Epithelial cell of proximal tubule (primary cell): Measurements from ENCODE around the gene ARHGEF17. TPM values are rescaled to one million over a fixed set of nuclear protein-coding genes. Genes with fewer than 3 reads are reported as not detected.

Experiments used
- DNase-seq: peaks from one replicate; pipeline ENCODE4 v3.0.0-alpha.2; 2011; ENCODE audit warnings: low read depth
- H3K4me3 ChIP-seq: 2 replicates; pipeline ENCODE4 v1.5.1; 2011; ENCODE audit warnings: low read depth, mild to moderate bottlenecking, low read length
- total RNA-seq: library from RNA; depleted of rRNA; stranded (reverse); fragments of >200 nt; gene quantifications from 2 replicates; pipeline ENCODE4 v1.2.3, GENCODE V29; 2015
- TF ChIP-seq, protein P1 (sequence below): conservative IDR thresholded peaks from 2 replicates; pipeline ENCODE4 v1.5.1; 2012; ENCODE audit warnings: low read depth, mild to moderate bottlenecking, low read length

The ARHGEF17 gene
- total RNA-seq, 1 donor from 2014 or later: 26.4 TPM

DNA sequence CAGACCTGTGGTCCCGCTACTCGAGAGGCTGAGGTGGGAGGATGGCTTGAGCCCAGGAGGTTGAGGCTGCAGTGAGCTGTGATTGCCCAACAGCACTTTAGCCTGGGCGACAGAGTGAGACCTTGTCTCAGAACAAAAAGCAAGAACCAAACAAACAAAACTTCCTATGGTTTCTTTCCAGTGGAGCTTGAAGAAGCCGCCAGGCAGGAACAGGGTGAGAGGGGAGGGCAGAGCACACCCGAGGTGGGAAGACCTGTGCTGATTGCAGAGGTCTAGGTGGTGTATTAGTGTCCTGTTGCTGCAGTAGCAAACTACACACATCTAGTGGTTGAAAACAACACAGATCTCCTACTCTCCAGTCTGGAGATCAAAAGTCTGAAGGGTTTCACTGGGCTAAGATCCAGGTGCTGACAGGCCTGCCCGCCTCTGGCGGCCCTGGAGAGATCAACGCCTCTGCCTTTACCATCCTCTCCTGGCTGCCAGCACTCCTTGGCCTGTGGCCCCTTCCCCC lies 10.5 kb downstream of the ARHGEF17 start:
- peak; percentile 58 for DNase-seq

DNA sequence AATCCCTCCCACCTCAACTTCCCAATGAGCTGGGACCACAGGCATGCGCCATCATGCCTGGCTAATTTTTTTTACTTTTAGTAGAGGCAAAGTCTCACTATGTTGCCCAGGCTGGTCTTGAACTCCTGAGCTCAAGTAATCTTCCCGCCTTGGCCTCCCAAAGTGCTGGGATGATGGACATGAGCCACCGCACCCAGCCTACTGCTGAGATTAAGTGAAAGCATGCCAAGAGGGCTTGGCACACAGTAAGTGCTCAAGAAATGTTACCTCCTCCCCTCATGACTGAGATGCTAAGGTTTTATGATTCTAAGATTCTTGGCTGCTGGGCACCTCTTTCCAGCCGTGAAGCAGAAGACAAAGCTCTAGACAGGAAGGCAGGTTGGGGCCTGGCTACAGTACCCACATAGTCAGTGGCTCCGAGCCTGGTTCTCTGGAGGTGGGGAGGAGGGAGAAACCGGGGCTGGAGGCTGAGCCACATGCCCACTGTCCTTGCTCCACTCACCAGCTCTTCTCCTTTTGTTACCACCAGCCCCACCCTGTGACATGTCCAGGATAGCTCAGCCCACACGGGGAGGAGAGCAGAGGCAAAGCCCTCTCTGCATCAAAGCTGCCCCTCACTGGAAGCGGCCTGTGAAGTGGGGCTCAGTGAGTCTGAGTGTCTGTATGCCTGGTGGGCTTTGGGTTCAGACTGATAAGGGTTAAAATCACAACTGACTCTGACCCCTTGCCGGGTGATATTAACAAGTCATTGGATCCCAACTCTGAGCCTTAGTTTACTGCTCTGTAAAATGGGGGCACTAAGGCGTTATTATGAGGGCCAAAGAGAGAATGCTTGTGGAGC lies 12.9 kb downstream of the ARHGEF17 start:
- TF ChIP-seq, protein P1, sequence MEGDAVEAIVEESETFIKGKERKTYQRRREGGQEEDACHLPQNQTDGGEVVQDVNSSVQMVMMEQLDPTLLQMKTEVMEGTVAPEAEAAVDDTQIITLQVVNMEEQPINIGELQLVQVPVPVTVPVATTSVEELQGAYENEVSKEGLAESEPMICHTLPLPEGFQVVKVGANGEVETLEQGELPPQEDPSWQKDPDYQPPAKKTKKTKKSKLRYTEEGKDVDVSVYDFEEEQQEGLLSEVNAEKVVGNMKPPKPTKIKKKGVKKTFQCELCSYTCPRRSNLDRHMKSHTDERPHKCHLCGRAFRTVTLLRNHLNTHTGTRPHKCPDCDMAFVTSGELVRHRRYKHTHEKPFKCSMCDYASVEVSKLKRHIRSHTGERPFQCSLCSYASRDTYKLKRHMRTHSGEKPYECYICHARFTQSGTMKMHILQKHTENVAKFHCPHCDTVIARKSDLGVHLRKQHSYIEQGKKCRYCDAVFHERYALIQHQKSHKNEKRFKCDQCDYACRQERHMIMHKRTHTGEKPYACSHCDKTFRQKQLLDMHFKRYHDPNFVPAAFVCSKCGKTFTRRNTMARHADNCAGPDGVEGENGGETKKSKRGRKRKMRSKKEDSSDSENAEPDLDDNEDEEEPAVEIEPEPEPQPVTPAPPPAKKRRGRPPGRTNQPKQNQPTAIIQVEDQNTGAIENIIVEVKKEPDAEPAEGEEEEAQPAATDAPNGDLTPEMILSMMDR: no peak
- DNase-seq: no peak
- no peak overlapping the region for H3K4me3 ChIP-seq

More for the DNA sequence above, 10.5 kb downstream of the ARHGEF17 start:
- no peak overlapping the region for H3K4me3 ChIP-seq
- TF ChIP-seq, protein P1: no peak

DNA sequence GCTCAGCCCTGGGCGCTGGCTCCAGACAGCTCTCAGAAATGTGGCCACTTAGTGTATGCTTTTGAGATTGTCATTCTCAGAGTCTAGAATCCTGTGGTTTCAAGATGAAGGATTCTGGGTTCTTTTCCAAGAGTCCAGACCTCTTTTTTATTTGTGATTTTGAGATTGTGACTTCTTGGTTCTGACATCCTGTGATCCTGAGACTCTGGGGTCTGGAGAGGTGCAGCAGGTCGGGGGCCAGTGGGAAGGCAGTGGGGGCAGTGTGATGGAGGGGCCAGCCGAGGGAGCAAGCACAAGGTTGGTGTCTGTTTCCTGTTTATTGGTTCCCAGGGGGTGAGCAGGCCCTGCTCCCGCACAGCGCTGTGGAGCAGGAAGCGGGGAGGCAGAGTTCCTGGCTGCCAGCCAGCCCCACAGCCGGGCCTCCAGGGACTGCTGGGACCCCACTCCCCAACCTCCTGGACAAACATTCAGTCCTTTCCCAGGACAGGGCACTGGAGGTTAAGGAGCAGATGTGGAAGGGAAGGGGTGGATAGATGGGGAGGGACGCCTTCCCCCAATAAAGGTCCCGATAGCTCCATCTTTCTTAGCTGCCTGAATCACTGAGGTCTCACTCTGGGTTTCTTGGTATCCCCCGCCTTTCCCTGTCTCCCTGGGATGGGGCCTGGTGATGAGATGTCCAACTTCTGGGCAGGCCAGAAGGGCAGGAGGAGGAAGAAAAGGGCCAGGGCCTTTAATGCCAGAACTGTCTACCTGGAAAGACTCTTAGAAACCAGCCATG lies 13.7 kb downstream of the ARHGEF17 start:
- TF ChIP-seq, protein P1: no peak
- no peak for DNase-seq
- H3K4me3 ChIP-seq: no peak overlapping the region

DNA sequence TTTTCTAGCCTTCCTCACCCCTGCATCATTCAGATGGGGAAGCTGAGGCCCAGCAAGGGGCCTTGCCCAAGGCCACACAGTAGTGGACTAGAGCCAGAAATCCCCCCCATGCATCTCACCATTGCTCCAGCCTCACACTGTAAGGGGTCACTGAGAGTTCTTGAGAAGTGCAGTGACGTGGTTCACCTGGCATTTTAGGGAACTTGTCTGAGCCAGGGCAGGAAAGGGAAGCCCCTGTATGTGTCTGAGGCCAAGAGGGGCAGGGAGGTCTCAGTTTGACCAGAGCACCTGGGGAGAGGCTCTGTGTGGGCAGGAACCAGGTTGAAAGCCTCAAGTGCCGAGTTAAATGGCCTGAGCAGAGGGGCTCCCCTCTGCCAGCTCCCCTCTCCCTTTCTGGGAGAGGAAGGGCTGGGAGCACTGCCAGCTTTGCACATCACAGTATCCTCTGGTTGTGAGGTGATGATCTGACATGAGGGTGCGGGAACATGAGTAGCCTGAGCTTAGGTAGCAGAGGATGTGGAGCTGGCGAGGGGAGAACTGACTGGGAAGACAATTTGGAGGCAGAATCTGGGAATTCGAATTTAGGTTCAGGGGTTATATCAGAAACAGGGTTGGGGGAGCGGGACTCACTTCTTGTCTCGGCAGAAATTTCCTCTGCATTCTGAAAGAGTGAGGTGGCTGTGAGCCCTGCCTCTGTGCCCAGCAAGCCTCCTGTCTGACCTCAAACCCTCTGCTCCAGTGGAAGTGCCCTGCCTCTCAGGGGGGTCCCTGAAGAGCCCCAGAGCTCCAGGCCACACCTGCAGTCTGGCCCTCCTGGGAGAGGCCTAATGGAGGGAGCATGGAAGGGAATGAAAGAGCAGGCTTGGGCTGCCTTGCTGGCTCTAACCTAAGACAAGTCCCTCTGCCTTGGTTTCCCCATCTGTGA lies 14.6 kb downstream of the ARHGEF17 start:
- DNase-seq: no peak
- TF ChIP-seq, protein P1: no peak

DNA sequence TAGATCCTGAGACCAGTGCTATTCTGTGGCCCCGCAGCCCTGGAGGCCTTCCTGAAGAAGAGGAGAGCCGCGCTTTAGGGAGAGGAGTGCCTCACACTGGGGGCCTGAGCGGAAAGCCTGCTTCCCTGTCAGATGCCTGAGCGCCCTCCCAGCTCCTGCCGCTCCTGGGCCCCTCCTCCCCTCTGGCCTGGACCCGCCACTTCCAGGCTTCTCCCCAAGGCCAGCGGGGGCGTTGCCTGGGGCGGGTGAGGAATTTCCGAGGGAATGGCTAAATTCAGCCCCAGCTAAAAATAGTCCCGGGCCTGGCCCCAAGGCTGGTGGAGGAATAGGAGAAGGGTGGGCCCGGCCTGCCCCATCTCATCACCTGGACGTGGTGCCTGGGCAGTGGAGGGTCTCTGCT lies 15.4 kb downstream of the ARHGEF17 start:
- TF ChIP-seq, protein P1: no peak
- no peak overlapping the region for H3K4me3 ChIP-seq
- no peak for DNase-seq

More for the DNA sequence above, 14.6 kb downstream of the ARHGEF17 start:
- H3K4me3 ChIP-seq: no peak overlapping the region

DNA sequence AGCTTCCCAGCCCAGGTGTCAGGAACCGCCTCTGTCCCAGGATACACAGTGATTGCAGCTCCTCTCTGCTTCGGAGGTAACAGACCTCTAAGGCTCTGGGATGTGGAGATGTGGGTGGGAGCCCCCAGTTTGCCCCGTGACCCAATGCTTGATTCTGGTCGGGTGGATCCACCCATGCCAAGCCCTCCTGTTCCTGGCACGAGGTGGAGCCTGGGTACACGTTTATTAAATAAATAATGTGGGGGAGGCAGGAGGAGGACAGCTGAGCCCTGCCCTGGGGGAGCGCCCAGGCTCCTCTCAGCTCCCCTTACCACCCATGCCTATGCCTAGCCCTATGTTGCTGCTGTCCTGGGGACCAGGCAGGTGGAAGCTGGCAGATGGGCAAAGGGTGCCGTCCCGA lies 16.0 kb downstream of the ARHGEF17 start:
- TF ChIP-seq, protein P1: no peak
- no peak for DNase-seq
- H3K4me3 ChIP-seq: no peak overlapping the region
